K562 (cell line): ENCODE measurements around the gene C11orf65. TPM values are rescaled to one million over a fixed set of nuclear protein-coding genes. Genes with fewer than 3 reads are reported as not detected.
A peak's percentile ranks its signal among the peaks of the same experiment; 100 is the strongest.

Source experiments
- CBFA2T2 ChIP-seq: fragments of 450-650 bp; conservative IDR thresholded peaks from 2 replicates; pipeline ENCODE4 v1.6.1; 2017; ENCODE audit warnings: mild to moderate bottlenecking
- ELF4 ChIP-seq: fragments of 450-650 bp; formaldehyde crosslinking; IDR thresholded peaks from 2 replicates; pipeline ENCODE4 v1.4.0; 2022; ENCODE audit warnings: missing genetic modification characterization
- ETV5 ChIP-seq: sonication (generic); formaldehyde crosslinking; IDR thresholded peaks from 2 replicates; pipeline ENCODE4 v1.4.0; 2020; ENCODE audit warnings: low read depth, mild to moderate bottlenecking, missing genetic modification reagents
- GTF2E2 ChIP-seq: fragments of 200-800 bp; sonication (Bioruptor generic); IDR thresholded peaks from 2 replicates; pipeline ENCODE4 v1.6.1; 2016; ENCODE audit warnings: missing genetic modification characterization, missing compliant biosample characterization
- KAT2B ChIP-seq: IDR thresholded peaks from one replicate; pipeline ENCODE4 v1.6.1; 2012; ENCODE audit warnings: low read depth, mild to moderate bottlenecking, control low read depth, inconsistent platforms, low read length, moderate library complexity
- MAFK ChIP-seq: IDR thresholded peaks from 2 replicates; pipeline ENCODE4 v1.6.1; 2011; ENCODE audit warnings: low read length, improper control_type of control experiment
- MTA1 ChIP-seq: fragments of 450-650 bp; IDR thresholded peaks from 2 replicates; pipeline ENCODE4 v1.6.1; 2017; ENCODE audit warnings: borderline replicate concordance
- NCOR1 ChIP-seq: fragments of 450-650 bp; IDR thresholded peaks from 2 replicates; pipeline ENCODE4 v1.6.1; 2016; ENCODE audit warnings: mild to moderate bottlenecking, moderate library complexity
- PURB ChIP-seq: sonication (generic); formaldehyde crosslinking; IDR thresholded peaks from 2 replicates; pipeline ENCODE4 v1.9.0; 2021; ENCODE audit warnings: low read depth, mild to moderate bottlenecking, missing genetic modification reagents
- SMAD1 ChIP-seq: fragments of 150-350 bp; IDR thresholded peaks from 2 replicates; pipeline ENCODE4 v1.6.1; 2014; ENCODE audit warnings: low read length, low read depth; ENCODE audit not compliant: partially characterized antibody
- SNIP1 ChIP-seq: fragments of 450-650 bp; IDR thresholded peaks from 2 replicates; pipeline ENCODE4 v1.7.1; 2017; ENCODE audit warnings: low read depth, mild to moderate bottlenecking
- SREBF1 ChIP-seq: fragments of 150-350 bp; IDR thresholded peaks from 2 replicates; pipeline ENCODE4 v1.6.1; 2014; ENCODE audit warnings: antibody characterized with exemption, low read depth, low read length, borderline replicate concordance
- ZC3H8 ChIP-seq: fragments of 450-650 bp; IDR thresholded peaks from 2 replicates; pipeline ENCODE4 v1.6.1; 2017
- ZNF253 ChIP-seq: fragments of 250-450 bp; sonication (Bioruptor Pico); conservative IDR thresholded peaks from 2 replicates; pipeline ENCODE4 v1.6.1; 2021; ENCODE audit warnings: mild to moderate bottlenecking
- ZNF589 ChIP-seq: fragments of 200-800 bp; sonication (Bioruptor generic); IDR thresholded peaks from 2 replicates; pipeline ENCODE4 v1.6.1; 2016; ENCODE audit warnings: low read depth, missing genetic modification characterization, missing compliant biosample characterization
- polyA plus RNA-seq, 8 experiments: library from polyadenylated mRNA; depleted of rRNA in 4 of 8; stranded (reverse) in 5 of 8; unstranded in 3 of 8; fragments of >200 nt; fragmentation: Nextera tagmentation in 2 of 8; fragmentation: Illumina TruSeq in 1 of 8; extraction: Ambion mirVana in 2 of 8; extraction: Trizol in 1 of 8; gene quantifications; 2 replicates each; pipeline versions ENCODE4 v1.2.1 to v1.2.3, GENCODE V29; 2011 to 2014; ENCODE audit warnings: inconsistent platforms in 1 of 8, missing spikeins in 1 of 8
- total RNA-seq, 7 experiments: library from RNA; depleted of rRNA in 6 of 7; stranded (reverse); fragments of >200 nt in 6 of 7; fragmentation: Illumina TruSeq in 2 of 7; extraction: Trizol in 2 of 7; gene quantifications; 2 replicates each; pipeline versions ENCODE4 v1.2.1 to v1.2.3, GENCODE V29; 2011 to 2021; ENCODE audit warnings: low replicate concordance in 1 of 7
- TF ChIP-seq, protein P1 (sequence below): fragments of 250-450 bp; sonication (Bioruptor Pico); IDR thresholded peaks from 2 replicates; pipeline ENCODE4 v1.8.0; 2021; ENCODE audit warnings: moderate library complexity, mild to moderate bottlenecking, inconsistent platforms
- TF ChIP-seq, protein P2 (sequence below): sonication (generic); formaldehyde crosslinking; IDR thresholded peaks from 2 replicates; pipeline ENCODE4 v1.9.0; 2022; ENCODE audit warnings: mild to moderate bottlenecking, missing genetic modification reagents
- TF ChIP-seq, protein P3 (sequence below): fragments of 250-450 bp; sonication (Bioruptor Pico); IDR thresholded peaks from 2 replicates; pipeline ENCODE4 v1.4.0; 2020; ENCODE audit warnings: borderline replicate concordance
- TF ChIP-seq, protein P4 (sequence below): sonication (generic); formaldehyde crosslinking; IDR thresholded peaks from 2 replicates; pipeline ENCODE4 v1.8.0; 2022; ENCODE audit warnings: mild to moderate bottlenecking, missing genetic modification reagents
- TF ChIP-seq, protein P5 (sequence below): fragments of 450-650 bp; IDR thresholded peaks from 2 replicates; pipeline ENCODE4 v1.6.1; 2014; ENCODE audit warnings: low read depth, mild to moderate bottlenecking, moderate library complexity, borderline replicate concordance

C11orf65 gene
- total and polyA plus RNA-seq, 9 of the 15 experiments (the other 6 are each of a cell fraction or from before 2014, with no cell fraction given): 1.0 to 2.1 (median 1.2) TPM

DNA sequence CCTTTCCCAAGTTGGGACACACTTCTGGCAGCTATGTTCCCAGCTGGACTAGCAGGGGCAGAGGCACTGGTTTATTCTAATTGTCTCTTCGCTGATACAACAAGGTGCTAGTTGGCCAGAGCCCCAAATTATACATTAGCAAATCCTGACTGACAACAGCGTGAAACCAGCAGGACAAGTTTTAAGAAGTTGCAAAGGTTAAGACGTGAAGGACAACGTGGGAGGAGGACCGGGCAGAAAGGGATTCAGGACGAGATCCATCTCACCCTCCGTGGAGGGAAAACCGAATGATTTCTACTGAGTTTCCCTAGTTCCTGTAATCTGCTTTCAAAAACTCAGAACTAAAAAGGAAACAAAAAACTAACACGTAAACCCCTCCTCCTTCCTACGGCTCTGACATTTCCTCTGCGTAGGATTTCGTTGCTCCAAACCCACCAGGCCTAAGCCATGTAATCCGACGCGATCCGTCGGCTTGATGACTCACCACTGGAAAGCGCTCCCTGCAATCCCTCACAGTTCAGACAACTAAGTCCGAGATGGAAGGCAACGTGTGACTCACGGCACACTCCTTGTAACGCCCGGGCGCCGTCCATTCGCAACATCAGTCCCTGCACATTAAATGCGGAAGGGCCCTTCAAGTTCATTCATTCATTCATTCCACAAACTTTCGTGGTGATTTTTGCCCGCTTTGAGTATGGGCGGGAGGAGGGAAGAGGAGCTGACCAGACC, 30.2 kb upstream of the C11orf65 start (continued):
- TF ChIP-seq, protein P1, sequence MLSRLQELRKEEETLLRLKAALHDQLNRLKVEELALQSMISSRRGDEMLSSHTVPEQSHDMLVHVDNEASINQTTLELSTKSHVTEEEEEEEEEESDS (CRISPR knock-in tag): no peak
- TF ChIP-seq ETV5 (CRISPR knock-in tag) (0 out of 2 replicates have a peak, but pooled peaks have one; percentile 55), KAT2B (no peak), ZC3H8 (no peak), SNIP1 (no peak), SREBF1 (0 out of 2 replicates have a peak, but pooled peaks have one; percentile 16), ZNF253 (CRISPR knock-in tag) (no peak), ZNF589 (0 out of 2 replicates have a peak, but pooled peaks have one; percentile 29), GTF2E2 (tag) (peak; percentile 95), ELF4 (CRISPR knock-in tag) (no peak), NCOR1 (0 out of 2 replicates have a peak, but pooled peaks have one; percentile 2), PURB (CRISPR knock-in tag) (no peak), CBFA2T2 (no peak), MAFK (0 out of 2 replicates have a peak, but pooled peaks have one; percentile 31), SMAD1 (peak; percentile 23), MTA1 (peak; percentile 74)
- TF ChIP-seq, protein P2, sequence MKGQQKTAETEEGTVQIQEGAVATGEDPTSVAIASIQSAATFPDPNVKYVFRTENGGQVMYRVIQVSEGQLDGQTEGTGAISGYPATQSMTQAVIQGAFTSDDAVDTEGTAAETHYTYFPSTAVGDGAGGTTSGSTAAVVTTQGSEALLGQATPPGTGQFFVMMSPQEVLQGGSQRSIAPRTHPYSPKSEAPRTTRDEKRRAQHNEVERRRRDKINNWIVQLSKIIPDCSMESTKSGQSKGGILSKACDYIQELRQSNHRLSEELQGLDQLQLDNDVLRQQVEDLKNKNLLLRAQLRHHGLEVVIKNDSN (CRISPR knock-in tag): no peak
- TF ChIP-seq, protein P3, sequence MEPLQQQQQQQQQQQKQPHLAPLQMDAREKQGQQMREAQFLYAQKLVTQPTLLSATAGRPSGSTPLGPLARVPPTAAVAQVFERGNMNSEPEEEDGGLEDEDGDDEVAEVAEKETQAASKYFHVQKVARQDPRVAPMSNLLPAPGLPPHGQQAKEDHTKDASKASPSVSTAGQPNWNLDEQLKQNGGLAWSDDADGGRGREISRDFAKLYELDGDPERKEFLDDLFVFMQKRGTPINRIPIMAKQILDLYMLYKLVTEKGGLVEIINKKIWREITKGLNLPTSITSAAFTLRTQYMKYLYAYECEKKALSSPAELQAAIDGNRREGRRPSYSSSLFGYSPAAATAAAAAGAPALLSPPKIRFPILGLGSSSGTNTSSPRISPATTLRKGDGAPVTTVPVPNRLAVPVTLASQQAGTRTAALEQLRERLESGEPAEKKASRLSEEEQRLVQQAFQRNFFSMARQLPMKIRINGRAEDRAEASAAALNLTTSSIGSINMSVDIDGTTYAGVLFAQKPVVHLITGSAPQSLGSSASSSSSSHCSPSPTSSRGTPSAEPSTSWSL (CRISPR knock-in tag): no peak
- TF ChIP-seq, protein P4, sequence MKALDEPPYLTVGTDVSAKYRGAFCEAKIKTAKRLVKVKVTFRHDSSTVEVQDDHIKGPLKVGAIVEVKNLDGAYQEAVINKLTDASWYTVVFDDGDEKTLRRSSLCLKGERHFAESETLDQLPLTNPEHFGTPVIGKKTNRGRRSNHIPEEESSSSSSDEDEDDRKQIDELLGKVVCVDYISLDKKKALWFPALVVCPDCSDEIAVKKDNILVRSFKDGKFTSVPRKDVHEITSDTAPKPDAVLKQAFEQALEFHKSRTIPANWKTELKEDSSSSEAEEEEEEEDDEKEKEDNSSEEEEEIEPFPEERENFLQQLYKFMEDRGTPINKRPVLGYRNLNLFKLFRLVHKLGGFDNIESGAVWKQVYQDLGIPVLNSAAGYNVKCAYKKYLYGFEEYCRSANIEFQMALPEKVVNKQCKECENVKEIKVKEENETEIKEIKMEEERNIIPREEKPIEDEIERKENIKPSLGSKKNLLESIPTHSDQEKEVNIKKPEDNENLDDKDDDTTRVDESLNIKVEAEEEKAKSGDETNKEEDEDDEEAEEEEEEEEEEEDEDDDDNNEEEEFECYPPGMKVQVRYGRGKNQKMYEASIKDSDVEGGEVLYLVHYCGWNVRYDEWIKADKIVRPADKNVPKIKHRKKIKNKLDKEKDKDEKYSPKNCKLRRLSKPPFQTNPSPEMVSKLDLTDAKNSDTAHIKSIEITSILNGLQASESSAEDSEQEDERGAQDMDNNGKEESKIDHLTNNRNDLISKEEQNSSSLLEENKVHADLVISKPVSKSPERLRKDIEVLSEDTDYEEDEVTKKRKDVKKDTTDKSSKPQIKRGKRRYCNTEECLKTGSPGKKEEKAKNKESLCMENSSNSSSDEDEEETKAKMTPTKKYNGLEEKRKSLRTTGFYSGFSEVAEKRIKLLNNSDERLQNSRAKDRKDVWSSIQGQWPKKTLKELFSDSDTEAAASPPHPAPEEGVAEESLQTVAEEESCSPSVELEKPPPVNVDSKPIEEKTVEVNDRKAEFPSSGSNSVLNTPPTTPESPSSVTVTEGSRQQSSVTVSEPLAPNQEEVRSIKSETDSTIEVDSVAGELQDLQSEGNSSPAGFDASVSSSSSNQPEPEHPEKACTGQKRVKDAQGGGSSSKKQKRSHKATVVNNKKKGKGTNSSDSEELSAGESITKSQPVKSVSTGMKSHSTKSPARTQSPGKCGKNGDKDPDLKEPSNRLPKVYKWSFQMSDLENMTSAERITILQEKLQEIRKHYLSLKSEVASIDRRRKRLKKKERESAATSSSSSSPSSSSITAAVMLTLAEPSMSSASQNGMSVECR (CRISPR knock-in tag): no peak
- TF ChIP-seq, protein P5, sequence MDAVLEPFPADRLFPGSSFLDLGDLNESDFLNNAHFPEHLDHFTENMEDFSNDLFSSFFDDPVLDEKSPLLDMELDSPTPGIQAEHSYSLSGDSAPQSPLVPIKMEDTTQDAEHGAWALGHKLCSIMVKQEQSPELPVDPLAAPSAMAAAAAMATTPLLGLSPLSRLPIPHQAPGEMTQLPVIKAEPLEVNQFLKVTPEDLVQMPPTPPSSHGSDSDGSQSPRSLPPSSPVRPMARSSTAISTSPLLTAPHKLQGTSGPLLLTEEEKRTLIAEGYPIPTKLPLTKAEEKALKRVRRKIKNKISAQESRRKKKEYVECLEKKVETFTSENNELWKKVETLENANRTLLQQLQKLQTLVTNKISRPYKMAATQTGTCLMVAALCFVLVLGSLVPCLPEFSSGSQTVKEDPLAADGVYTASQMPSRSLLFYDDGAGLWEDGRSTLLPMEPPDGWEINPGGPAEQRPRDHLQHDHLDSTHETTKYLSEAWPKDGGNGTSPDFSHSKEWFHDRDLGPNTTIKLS: no peak; the same call in 1 of the 2 replicates
